NCI-H2196 (cell line): ENCODE measurements around the gene PDE7B.

Experiments used
- DNase-seq: peaks from one replicate; lab custom pipeline; 2025; ENCODE audit not compliant: unreplicated experiment; lab: John Stamatoyannopoulos, UW

The PDE7B gene

GRCh38 chr6:135922746-135923145 lies 71.2 kb downstream of the PDE7B start:
- DNase-seq, result peak; percentile 3

- peak; percentile 36 for DNase-seq
Measured at GRCh38 chr6:135932651-135933050, 81.2 kb downstream of the PDE7B start.

GRCh38 chr6:135935941-135936601 lies 84.6 kb downstream of the PDE7B start:
- peak; percentile 46 for DNase-seq

GRCh38 chr6:135936606-135937005 lies 85.1 kb downstream of the PDE7B start:
- peak; percentile 2 for DNase-seq

GRCh38 chr6:135937106-135937505 lies 85.6 kb downstream of the PDE7B start:
- DNase-seq, result no peak

GRCh38 chr6:135938576-135939207 lies 87.2 kb downstream of the PDE7B start:
- no peak for DNase-seq

GRCh38 chr6:135939208-135939591 lies 87.7 kb downstream of the PDE7B start:
- no peak for DNase-seq

- no peak for DNase-seq
Measured at GRCh38 chr6:135940616-135941167, 89.2 kb downstream of the PDE7B start.

- DNase-seq, result no peak
Measured at GRCh38 chr6:135941275-135942025, 89.9 kb downstream of the PDE7B start.

GRCh38 chr6:135944120-135944519 lies 92.6 kb downstream of the PDE7B start:
- no peak for DNase-seq

- DNase-seq, result no peak
Measured at GRCh38 chr6:135946674-135947073, 95.2 kb downstream of the PDE7B start.

GRCh38 chr6:135950669-135951068 lies 99.2 kb downstream of the PDE7B start:
- no peak for DNase-seq

- DNase-seq, result no peak
Measured at GRCh38 chr6:135951169-135951568, 99.7 kb downstream of the PDE7B start.

GRCh38 chr6:135953818-135954217 lies 102.3 kb downstream of the PDE7B start:
- no peak for DNase-seq

GRCh38 chr6:135955099-135955498 lies 103.6 kb downstream of the PDE7B start:
- no peak for DNase-seq

GRCh38 chr6:135962731-135963130 lies 111.2 kb downstream of the PDE7B start:
- DNase-seq, result no peak

GRCh38 chr6:135970750-135971149 lies 119.2 kb downstream of the PDE7B start:
- DNase-seq, result no peak

- no peak for DNase-seq
Measured at GRCh38 chr6:135971351-135971750, 119.8 kb downstream of the PDE7B start.

GRCh38 chr6:135972150-135972549 lies 120.6 kb downstream of the PDE7B start:
- DNase-seq, result no peak

GRCh38 chr6:135972586-135972985 lies 121.1 kb downstream of the PDE7B start:
- no peak for DNase-seq

GRCh38 chr6:135974426-135974825 lies 122.9 kb downstream of the PDE7B start:
- no peak for DNase-seq

GRCh38 chr6:135976585-135976984 lies 125.1 kb downstream of the PDE7B start:
- DNase-seq, result no peak
